Thoracic aorta (tissue), 2 donors: Measurements from ENCODE around the gene ADIPOR1. TPM values are rescaled to one million over a fixed set of nuclear protein-coding genes. Genes with fewer than 3 reads are reported as not detected.
"Not testable (repeated sequence)": the region's sequence is repeated elsewhere in the genome, so short reads cannot be mapped to it uniquely, and the experiment has no call there.

ENCODE experiments used
- ATAC-seq: fragments of 150-250 bp; one replicate; pipeline ENCODE4 v1.8.0; 2017; ENCODE audit warnings: low read depth; ENCODE audit not compliant: insufficient number of reproducible peaks, low FRiP score
- DNase-seq: peaks from one replicate; pipeline ENCODE4 v3.0.0-alpha.2; 2020; ENCODE audit warnings: low spot score
- H3K27ac ChIP-seq, 2 donors: fragments of 200-600 bp; sonication (generic); 1 replicate in 1 of 2; 2 replicates in 1 of 2; pipeline ENCODE4 v1.5.1; 2016; ENCODE audit warnings: mild to moderate bottlenecking in 2 of 2, moderate library complexity in 2 of 2
- H3K27me3 ChIP-seq: fragments of 200-600 bp; sonication (generic); replicated peaks from 2 replicates; pipeline ENCODE4 v1.6.0; 2016; ENCODE audit warnings: mild to moderate bottlenecking; ENCODE audit not compliant: insufficient read depth
- H3K36me3 ChIP-seq: fragments of 200-600 bp; sonication (generic); one replicate; pipeline ENCODE4 v1.5.1; 2016
- H3K4me1 ChIP-seq, 2 donors: fragments of 200-600 bp; sonication (generic); 1 replicate in 1 of 2; 2 replicates in 1 of 2; pipeline versions ENCODE4 v1.5.1 to v1.6.0; 2016; ENCODE audit warnings: low read depth in 2 of 2, mild to moderate bottlenecking in 1 of 2; ENCODE audit not compliant: control insufficient read depth in 1 of 2
- H3K4me3 ChIP-seq: fragments of 200-600 bp; sonication (generic); 2 replicates; pipeline ENCODE4 v1.5.1; 2016; ENCODE audit warnings: mild to moderate bottlenecking
- H3K9me3 ChIP-seq: fragments of 200-600 bp; sonication (generic); 2 replicates; pipeline ENCODE4 v1.5.1; 2016
- total RNA-seq, 2 donors: library from RNA; depleted of rRNA; stranded (reverse); fragments of >200 nt; gene quantifications; one replicate each; pipeline versions ENCODE4 v1.1.0 to v1.2.3, GENCODE V29; 2016
- TF ChIP-seq, protein P1 (sequence below): fragments of 200-600 bp; sonication (generic); IDR thresholded peaks from one replicate; pipeline ENCODE4 v1.5.1; 2019; ENCODE audit warnings: antibody characterized with exemption

ADIPOR1 gene, protein sequence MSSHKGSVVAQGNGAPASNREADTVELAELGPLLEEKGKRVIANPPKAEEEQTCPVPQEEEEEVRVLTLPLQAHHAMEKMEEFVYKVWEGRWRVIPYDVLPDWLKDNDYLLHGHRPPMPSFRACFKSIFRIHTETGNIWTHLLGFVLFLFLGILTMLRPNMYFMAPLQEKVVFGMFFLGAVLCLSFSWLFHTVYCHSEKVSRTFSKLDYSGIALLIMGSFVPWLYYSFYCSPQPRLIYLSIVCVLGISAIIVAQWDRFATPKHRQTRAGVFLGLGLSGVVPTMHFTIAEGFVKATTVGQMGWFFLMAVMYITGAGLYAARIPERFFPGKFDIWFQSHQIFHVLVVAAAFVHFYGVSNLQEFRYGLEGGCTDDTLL
- total RNA-seq, result 10 to 100 TPM; 91.8 to 98.6 TPM

DNA sequence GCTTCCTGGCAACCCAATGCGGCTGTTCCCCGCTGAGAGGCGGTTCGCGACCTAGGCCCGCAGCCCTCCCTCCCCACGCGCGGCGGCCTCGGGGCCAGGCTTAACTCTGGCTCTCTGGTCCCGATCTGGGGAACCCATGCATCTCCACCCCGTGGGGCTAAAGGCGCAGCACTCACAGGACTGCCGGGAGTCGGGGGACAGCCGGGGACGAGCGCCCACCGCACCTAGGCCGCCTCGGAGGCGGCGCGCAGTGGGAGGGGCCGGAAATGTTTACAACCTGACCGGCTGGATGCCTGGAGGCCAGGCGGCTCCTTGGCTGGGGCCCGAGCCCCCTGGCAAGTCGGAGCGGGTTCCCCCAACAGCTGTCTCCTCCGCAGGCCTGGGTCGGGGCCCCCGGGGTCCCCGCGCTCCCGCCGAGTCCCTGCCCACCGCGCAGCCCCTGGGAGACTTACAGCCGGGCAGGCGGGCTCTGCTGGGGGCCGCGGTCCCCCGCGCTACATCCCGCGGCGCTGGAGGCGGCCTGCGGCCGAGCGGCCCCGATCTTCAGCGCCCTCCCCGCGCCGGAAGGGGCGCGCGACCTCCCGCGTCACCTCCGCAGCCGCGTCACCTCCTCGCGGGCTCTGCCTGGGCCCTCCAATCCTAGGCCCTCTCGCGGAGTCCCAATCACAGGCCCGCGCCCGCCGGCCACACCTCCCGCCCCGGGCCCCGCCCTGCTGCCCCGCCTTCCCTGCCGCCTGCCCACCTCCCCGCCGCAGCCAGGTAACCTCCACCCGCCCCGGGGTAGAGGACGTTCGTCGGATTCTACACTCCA is at the start of gene ADIPOR1:
Gene ADIPOR1 (minus strand): TSS at position 580 of the 811 bp plus-strand sequence. CDS start 7,242 bp downstream, outside the sequence.
- Histone ChIP-seq H3K4me3 (peak within 1 kb of the TSS; percentile 83), H3K9me3 (no peaks in the 10 kb centered on the region), H3K4me1 (peaks cover 31 to 38% of the 10 kb centered on the region in 2 donors), H3K27me3 (no peaks in the 10 kb centered on the region), H3K36me3 (peaks cover 8% of the 10 kb centered on the region), H3K27ac (peak within 1 kb of the TSS; percentile 82 to 91)
- TF ChIP-seq, protein P1, sequence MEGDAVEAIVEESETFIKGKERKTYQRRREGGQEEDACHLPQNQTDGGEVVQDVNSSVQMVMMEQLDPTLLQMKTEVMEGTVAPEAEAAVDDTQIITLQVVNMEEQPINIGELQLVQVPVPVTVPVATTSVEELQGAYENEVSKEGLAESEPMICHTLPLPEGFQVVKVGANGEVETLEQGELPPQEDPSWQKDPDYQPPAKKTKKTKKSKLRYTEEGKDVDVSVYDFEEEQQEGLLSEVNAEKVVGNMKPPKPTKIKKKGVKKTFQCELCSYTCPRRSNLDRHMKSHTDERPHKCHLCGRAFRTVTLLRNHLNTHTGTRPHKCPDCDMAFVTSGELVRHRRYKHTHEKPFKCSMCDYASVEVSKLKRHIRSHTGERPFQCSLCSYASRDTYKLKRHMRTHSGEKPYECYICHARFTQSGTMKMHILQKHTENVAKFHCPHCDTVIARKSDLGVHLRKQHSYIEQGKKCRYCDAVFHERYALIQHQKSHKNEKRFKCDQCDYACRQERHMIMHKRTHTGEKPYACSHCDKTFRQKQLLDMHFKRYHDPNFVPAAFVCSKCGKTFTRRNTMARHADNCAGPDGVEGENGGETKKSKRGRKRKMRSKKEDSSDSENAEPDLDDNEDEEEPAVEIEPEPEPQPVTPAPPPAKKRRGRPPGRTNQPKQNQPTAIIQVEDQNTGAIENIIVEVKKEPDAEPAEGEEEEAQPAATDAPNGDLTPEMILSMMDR, result peak; percentile 10
- ATAC-seq, result peak; percentile 74
- DNase-seq, result peak; percentile 71

DNA sequence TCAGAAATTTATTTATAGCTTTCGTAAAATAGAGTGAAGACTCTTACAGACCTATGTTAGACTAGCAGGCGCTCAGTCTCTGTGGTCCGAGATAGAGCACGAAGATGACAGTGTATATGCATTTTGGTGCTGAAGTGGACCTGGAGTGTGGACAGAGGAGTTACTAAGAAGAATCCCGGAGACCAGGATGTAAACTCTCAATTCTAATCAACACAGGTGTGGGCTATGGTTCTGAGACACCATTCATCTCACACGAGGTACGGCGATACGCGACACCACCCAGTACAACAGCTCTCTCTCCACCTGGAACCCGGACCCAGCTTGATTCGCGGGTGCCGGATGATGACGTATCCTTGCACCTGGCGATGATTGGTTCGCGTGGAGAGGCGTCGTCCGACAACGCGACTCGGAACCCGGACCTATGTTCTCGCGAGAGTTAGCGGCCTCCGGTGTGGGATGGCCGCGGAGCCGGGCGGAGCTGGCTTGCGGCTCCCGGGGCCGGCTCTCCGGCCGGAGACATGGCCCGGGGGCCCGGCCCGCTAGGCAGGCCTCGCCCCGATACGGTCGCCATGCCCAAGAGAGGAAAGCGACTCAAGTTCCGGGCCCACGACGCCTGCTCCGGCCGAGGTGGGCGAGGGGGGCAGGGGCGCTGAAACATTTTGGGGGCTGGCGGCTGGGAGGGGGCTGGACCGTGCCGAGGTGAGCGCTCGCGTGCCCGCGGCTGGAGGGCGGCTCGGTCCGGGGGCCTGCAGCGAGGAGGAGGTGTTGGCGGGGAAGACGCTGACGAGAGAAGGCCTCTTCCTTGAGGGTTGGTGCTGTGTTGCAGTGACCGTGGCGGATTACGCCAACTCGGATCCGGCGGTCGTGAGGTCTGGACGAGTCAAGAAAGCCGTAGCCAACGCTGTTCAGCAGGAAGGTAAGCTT is 49.1 kb upstream of the ADIPOR1 start, which contains the start of gene TMEM183A:
Gene TMEM183A (plus strand): TSS at position 427 of the 924 bp plus-strand sequence. CDS start 92 bp downstream, at position 519.
- Histone ChIP-seq H3K36me3 (peaks cover 17% of the 10 kb centered on the region), H3K9me3 (no peaks in the 10 kb centered on the region), H3K27me3 (no peaks in the 10 kb centered on the region), H3K4me3 (peak within 1 kb of the TSS; percentile 95), H3K27ac (peak within 1 kb of the TSS; percentile 83 to 84), H3K4me1 (peaks cover 11 to 20% of the 10 kb centered on the region in 2 donors)
- TF ChIP-seq, protein P1, result no peak
- ATAC-seq (peak; percentile 99), DNase-seq (peak; percentile 92)

DNA sequence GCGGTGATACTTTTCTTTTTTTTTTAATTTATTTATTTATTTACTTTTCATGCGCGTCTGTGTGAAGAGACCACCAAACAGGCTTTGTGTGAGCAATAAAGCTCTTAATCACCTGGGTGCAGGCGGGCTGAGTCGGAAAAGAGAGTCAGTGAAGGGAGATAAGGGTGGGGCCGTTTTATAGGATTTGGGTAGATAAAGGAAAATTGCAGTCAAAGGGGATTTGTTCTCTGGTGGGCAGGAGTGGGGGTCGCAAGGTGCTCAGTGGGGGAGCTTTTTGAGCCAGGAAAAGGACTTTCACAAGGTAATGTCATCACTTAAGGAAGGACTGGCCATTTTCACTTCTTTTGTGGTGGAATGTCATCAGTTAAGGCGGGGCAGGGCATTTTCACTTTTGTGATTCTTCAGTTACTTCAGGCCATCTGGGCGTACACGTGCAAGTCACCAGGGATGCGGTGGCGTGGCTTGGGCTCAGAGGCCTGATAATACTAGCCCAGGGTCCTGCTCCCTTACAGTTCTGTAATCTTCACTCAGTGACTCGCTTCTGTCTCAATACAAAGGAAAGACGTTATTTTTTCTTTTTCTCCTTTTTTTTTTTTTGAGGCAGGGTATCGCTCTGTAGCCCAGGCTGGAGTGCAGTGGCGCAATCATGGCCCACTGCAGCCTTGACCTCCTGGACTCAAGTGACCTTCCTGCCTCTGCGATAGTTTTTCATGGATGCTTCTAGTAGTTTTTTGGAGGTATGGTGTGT is 47.5 kb upstream of the ADIPOR1 start:
- not testable (repeated sequence) for H3K27me3 ChIP-seq, H3K9me3 ChIP-seq, H3K4me3 ChIP-seq, H3K27ac ChIP-seq, DNase-seq, ATAC-seq
- H3K36me3 ChIP-seq, result peaks cover 10% of the 10 kb centered on the region
- peaks cover 11 to 20% of the 10 kb centered on the region in 2 donors for H3K4me1 ChIP-seq

DNA sequence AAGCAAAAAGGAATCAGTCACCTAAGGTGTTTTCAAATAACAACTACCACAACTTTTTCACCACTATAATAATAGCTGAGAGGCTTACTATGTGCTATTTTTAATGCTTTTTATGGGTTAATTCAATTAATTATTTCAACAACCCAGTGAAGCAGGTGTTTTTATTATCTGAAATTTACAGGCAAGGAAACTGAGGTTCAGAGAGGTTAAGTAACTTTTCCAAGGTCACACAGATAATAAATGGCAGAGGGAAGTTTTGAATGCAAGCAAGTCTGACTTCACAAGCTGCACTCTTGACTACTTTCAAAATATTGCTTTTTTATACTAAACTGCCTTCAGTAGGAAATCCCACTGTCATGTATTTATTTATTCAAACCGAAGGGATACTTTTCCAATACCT is 44.8 kb upstream of the ADIPOR1 start:
- ATAC-seq (no peak), DNase-seq (no peak)
- Histone ChIP-seq H3K36me3 (no peaks in the 10 kb centered on the region), H3K9me3 (no peaks in the 10 kb centered on the region), H3K4me1 (peaks cover 0 to under 1% of the 10 kb centered on the region in 2 donors), H3K27ac (no peak overlapping the region), H3K4me3 (no peak overlapping the region), H3K27me3 (no peaks in the 10 kb centered on the region)
- TF ChIP-seq, protein P1, result no peak

DNA sequence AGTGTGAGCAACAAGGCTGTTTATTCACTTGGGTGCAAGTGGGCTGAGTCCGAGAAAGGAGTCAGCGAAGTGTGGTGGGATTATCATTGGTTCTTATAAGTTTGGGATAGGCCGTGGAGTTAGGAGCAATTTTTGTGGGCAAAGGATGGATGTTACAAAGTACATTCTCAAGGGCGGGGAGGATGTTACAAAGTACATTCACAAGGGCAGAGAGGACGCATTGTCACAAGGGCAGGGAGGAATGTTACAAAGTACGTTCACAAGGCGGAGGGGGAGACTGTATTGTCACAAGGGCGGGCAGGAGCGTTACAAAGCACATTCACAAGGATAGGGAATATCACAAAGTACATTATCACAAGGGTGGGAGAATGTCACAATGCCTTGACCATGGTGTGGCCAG is 43.9 kb upstream of the ADIPOR1 start:
- TF ChIP-seq, protein P1, result no peak
- DNase-seq (no peak), ATAC-seq (no peak)
- H3K36me3 ChIP-seq, result no peaks in the 10 kb centered on the region
- no peak overlapping the region for H3K27ac ChIP-seq
- no peaks in the 10 kb centered on the region for H3K9me3 ChIP-seq
- no peaks in the 10 kb centered on the region for H3K4me1 ChIP-seq
- H3K27me3 ChIP-seq, result no peaks in the 10 kb centered on the region
- no peak overlapping the region for H3K4me3 ChIP-seq
